GM12874 (cell line): Measurements from ENCODE around the gene CD99.

Experiments used
- TF ChIP-seq, protein P1 (sequence below): IDR thresholded peaks from 2 replicates; pipeline ENCODE4 v1.5.1; 2011; ENCODE audit warnings: low read depth, mild to moderate bottlenecking, control low read depth, low read length, moderate library complexity; ENCODE audit not compliant: insufficient read depth

Gene CD99

DNA sequence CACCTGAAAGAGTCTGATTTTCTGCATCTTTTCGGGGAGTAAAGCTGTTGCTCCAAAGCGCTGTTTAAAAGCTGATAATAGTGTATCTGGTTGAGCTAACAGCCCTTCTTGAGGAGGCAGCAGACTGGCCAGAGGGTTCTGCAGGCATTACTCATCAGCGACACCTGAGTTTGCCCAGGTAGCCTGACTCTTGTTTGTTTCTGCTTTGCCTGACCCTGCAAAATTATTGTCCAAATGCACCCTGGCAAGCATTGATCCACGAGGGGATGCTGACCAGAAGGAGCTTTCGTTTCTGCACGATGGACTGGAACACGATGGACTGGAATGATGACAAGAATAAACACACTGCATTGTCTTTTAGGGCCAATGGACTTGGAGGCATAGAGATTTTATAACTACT, 6.2 kb downstream of the CD99 start:
- TF ChIP-seq, protein P1, sequence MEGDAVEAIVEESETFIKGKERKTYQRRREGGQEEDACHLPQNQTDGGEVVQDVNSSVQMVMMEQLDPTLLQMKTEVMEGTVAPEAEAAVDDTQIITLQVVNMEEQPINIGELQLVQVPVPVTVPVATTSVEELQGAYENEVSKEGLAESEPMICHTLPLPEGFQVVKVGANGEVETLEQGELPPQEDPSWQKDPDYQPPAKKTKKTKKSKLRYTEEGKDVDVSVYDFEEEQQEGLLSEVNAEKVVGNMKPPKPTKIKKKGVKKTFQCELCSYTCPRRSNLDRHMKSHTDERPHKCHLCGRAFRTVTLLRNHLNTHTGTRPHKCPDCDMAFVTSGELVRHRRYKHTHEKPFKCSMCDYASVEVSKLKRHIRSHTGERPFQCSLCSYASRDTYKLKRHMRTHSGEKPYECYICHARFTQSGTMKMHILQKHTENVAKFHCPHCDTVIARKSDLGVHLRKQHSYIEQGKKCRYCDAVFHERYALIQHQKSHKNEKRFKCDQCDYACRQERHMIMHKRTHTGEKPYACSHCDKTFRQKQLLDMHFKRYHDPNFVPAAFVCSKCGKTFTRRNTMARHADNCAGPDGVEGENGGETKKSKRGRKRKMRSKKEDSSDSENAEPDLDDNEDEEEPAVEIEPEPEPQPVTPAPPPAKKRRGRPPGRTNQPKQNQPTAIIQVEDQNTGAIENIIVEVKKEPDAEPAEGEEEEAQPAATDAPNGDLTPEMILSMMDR = no peak

DNA sequence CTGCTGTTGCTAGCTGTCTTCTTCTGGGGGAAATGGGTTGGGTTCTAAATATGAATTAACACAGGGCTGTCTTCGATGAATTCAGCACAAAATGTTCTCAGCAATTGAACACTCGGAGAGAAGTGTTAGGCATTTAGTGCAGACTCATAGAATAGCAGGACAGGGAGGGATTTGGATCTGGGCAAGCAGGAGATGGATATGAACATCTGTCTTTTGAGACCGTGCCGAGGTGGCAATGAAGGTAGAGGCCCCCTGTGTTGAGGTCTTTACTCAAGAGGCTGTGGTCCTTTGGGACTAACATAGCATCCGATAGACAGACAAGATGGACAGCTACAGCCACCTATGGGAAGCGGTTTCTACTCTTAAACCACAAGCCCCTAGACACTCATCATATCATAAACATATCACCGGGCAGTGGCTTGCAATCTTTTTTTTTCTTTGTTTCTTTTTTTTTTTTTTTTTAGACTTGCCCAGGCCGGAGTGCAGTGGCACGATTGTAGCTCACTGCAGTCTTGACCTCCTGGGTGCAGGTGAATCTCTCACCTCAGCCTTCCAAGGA, 6.7 kb downstream of the CD99 start:
- TF ChIP-seq, protein P1 = no peak

DNA sequence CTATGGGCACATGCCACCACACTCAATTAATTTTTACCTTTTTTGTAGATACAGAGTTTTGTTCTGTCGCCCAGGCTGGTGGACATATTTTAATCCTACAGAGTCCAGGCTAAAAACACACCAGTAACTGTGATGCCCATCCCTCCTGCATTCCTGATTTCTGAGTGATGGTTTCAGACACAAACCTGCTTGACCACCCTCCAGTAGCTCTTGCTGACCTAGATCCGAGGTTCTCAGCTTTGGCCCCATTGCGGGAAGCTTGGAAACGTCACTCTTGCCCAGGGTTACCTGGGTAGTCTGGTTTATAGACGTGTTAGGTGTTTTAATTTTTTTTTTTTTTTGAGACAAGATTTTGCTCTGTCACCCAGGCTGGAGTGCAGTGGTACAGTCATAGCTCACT, 7.5 kb downstream of the CD99 start:
- TF ChIP-seq, protein P1 = no peak

DNA sequence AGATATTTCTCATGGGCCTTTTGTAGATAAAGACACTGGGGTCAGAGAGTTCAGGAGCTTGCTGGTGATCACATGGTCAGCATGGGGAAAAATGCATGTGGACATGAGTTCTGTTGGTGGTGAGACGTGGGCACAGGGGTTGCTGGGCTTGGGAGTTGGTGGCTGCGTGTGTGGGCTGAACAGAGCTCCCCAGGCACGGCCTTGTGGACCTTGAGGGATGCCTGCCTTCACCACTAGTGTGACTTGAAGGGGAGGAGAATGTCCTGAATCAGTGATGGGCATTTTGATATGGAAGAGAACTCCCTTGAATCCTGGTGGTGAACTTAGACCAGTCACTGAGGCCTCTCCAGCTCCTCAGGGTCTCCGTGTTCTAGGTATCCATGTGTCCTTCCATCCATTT, 8.9 kb downstream of the CD99 start:
- TF ChIP-seq, protein P1 = no peak

DNA sequence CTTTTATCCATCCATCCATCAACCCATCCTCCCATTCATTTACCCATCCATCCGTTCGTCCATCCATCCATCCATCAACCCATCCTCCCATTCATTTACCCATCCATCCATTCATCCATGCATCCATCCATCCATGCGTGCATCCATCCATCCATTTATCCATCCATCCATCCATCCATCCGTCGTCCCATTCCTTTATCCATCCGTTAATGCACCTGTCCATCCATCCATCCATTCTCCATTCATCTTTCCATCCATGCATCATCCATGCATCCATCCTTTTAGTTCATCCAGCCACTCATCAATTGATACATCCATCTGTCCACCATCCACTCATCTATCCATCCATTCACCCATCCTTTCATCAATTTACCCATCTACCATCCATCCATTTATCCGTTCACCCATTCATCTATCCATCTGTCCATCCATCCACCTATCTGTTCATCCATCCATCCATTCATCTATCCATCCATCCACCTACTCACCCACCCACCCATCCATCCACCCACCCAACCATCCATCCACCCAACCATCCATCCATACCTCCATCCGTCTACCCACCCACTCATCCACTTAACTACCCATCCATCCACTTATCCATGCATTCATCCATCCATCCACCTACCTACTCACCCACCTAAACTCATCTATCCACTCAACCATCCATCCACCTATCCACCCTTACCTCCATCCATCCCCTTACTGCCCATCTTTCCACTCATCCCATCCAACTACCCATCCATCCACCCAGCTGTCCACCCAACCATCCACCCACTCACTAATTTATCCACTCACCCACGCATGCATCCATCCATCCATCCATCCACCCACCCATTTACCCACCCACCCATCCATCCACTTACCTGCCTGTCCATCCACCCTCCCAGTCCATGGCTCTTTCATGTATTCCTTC, 9.6 kb downstream of the CD99 start:
- TF ChIP-seq, protein P1 = no peak

DNA sequence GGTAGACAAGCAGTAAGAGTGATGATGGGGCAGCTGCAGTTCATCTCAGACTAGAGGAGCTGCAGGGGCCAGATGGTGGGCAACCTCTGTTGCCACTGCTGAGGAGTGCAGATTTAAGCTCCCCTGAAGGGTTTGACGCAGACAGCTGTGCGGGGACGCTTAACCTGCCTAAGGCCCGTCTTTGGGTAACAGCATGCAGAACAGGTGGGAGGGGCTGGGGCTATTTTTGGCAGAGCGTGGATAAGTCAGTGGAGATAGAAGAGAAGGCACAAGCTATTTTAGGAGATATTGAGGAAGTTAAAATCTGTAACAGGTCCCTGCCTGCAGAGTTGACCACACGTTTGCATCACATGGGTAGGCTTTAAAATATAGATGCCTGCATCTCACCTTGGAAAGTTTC, 10.5 kb downstream of the CD99 start:
- TF ChIP-seq, protein P1 = no peak

DNA sequence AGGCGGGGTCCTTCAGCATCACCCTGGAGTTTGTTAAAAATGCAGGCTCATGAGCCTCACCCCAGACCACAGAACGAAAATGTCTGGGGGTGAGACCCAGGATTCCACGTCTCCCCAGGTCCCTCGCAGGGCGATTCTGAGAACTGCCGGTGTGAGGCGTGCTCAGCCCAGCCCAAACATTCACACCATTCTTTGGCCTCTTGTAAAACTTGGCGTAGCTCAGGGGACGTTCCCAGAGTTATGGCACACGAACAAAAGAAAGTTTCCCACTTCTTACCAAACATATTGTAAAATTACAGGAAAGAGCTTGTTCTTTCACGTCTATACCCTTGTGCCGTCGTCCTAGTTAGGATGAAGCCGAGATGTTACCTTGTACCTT, 12.9 kb downstream of the CD99 start:
- TF ChIP-seq, protein P1 = no peak
